Measurements from ENCODE around the gene GLIPR1. TPM values are rescaled to one million over a fixed set of nuclear protein-coding genes. Genes with fewer than 3 reads are reported as not detected.
"Not testable (repeated sequence)": the region's sequence is repeated elsewhere in the genome, so short reads cannot be mapped to it uniquely, and the experiment has no call there.

GLIPR1 gene
- total RNA-seq, 1 donor from 2014 or later = 5.7 TPM

- no peak overlapping the region for H3K9ac ChIP-seq (ENCODE audit: low read depth in 1 of 3, low read length in 3 of 3)
- no peaks in the 10 kb centered on the region for H3K27me3 ChIP-seq (ENCODE audit: control insufficient read depth in 3 of 3, insufficient read depth in 3 of 3, low read length in 3 of 3)
- H3K36me3 ChIP-seq (ENCODE audit: control insufficient read depth in 3 of 3, insufficient read depth in 3 of 3, low read length in 3 of 3) = no peaks in the 10 kb centered on the region
- no peaks in the 10 kb centered on the region for H3K9me3 ChIP-seq (ENCODE audit: control insufficient read depth in 3 of 3, low read length in 3 of 3)
- no peak overlapping the region for H3K27ac ChIP-seq (ENCODE audit: low read depth, low read length)
- H3K4me1 ChIP-seq (ENCODE audit: control insufficient read depth in 3 of 3, insufficient read depth in 3 of 3, low read length in 3 of 3) = peaks cover 0 to 13% (median 3%) of the 10 kb centered on the region in 3 donors
- H3K4me3 ChIP-seq (ENCODE audit: low read length in 3 of 3) = no peak overlapping the region
Observed at GRCh38 chr12:75483431-75483830, 2.9 kb downstream of the GLIPR1 start.

GRCh38 chr12:75484450-75484849 is 3.9 kb downstream of the GLIPR1 start:
- not testable (repeated sequence) for H3K36me3 ChIP-seq (ENCODE audit: control insufficient read depth in 3 of 3, insufficient read depth in 3 of 3, low read length in 3 of 3); H3K4me3 ChIP-seq (ENCODE audit: low read length in 3 of 3); H3K9me3 ChIP-seq (ENCODE audit: control insufficient read depth in 3 of 3, low read length in 3 of 3); H3K9ac ChIP-seq (ENCODE audit: low read depth in 1 of 3, low read length in 3 of 3); H3K27ac ChIP-seq (ENCODE audit: low read depth, low read length); H3K27me3 ChIP-seq (ENCODE audit: control insufficient read depth in 3 of 3, insufficient read depth in 3 of 3, low read length in 3 of 3)
- peaks cover 0 to 13% (median 3%) of the 10 kb centered on the region in 3 donors for H3K4me1 ChIP-seq (ENCODE audit: control insufficient read depth in 3 of 3, insufficient read depth in 3 of 3, low read length in 3 of 3)

GRCh38 chr12:75487308-75487707 is 6.8 kb downstream of the GLIPR1 start:
- Histone ChIP-seq H3K36me3 (ENCODE audit: control insufficient read depth in 3 of 3, insufficient read depth in 3 of 3, low read length in 3 of 3) (no peaks in the 10 kb centered on the region), H3K4me3 (ENCODE audit: low read length in 3 of 3) (no peak overlapping the region), H3K27me3 (ENCODE audit: control insufficient read depth in 3 of 3, insufficient read depth in 3 of 3, low read length in 3 of 3) (no peaks in the 10 kb centered on the region), H3K9ac (ENCODE audit: low read depth in 1 of 3, low read length in 3 of 3) (no peak overlapping the region), H3K27ac (ENCODE audit: low read depth, low read length) (no peak overlapping the region), H3K4me1 (ENCODE audit: control insufficient read depth in 3 of 3, insufficient read depth in 3 of 3, low read length in 3 of 3) (peaks cover 0 to 4% (median 0%) of the 10 kb centered on the region in 3 donors), H3K9me3 (ENCODE audit: control insufficient read depth in 3 of 3, low read length in 3 of 3) (no peaks in the 10 kb centered on the region)

- Histone ChIP-seq H3K27me3 (ENCODE audit: control insufficient read depth in 3 of 3, insufficient read depth in 3 of 3, low read length in 3 of 3) (no peaks in the 10 kb centered on the region), H3K27ac (ENCODE audit: low read depth, low read length) (no peak overlapping the region), H3K9me3 (ENCODE audit: control insufficient read depth in 3 of 3, low read length in 3 of 3) (no peaks in the 10 kb centered on the region), H3K36me3 (ENCODE audit: control insufficient read depth in 3 of 3, insufficient read depth in 3 of 3, low read length in 3 of 3) (peaks cover 0 to 3% (median 0%) of the 10 kb centered on the region in 3 donors), H3K4me3 (ENCODE audit: low read length in 3 of 3) (no peak overlapping the region), H3K4me1 (ENCODE audit: control insufficient read depth in 3 of 3, insufficient read depth in 3 of 3, low read length in 3 of 3) (peaks cover 0 to 4% (median 0%) of the 10 kb centered on the region in 3 donors), H3K9ac (ENCODE audit: low read depth in 1 of 3, low read length in 3 of 3) (no peak overlapping the region)
Observed at GRCh38 chr12:75488553-75488952, 8.0 kb downstream of the GLIPR1 start.

GRCh38 chr12:75489187-75489586 is 8.6 kb downstream of the GLIPR1 start:
- no peak overlapping the region for H3K27ac ChIP-seq (ENCODE audit: low read depth, low read length)
- peaks cover 0 to 3% (median 0%) of the 10 kb centered on the region in 3 donors for H3K36me3 ChIP-seq (ENCODE audit: control insufficient read depth in 3 of 3, insufficient read depth in 3 of 3, low read length in 3 of 3)
- no peaks in the 10 kb centered on the region for H3K9me3 ChIP-seq (ENCODE audit: control insufficient read depth in 3 of 3, low read length in 3 of 3)
- no peak overlapping the region for H3K9ac ChIP-seq (ENCODE audit: low read depth in 1 of 3, low read length in 3 of 3)
- H3K4me1 ChIP-seq (ENCODE audit: control insufficient read depth in 3 of 3, insufficient read depth in 3 of 3, low read length in 3 of 3) = peaks cover 0 to 4% (median 0%) of the 10 kb centered on the region in 3 donors
- H3K27me3 ChIP-seq (ENCODE audit: control insufficient read depth in 3 of 3, insufficient read depth in 3 of 3, low read length in 3 of 3) = no peaks in the 10 kb centered on the region
- H3K4me3 ChIP-seq (ENCODE audit: low read length in 3 of 3) = no peak overlapping the region

GRCh38 chr12:75489613-75490210 is 9.2 kb downstream of the GLIPR1 start:
- Histone ChIP-seq H3K4me3 (ENCODE audit: low read length in 3 of 3) (no peak overlapping the region), H3K27ac (ENCODE audit: low read depth, low read length) (no peak overlapping the region), H3K9ac (ENCODE audit: low read depth in 1 of 3, low read length in 3 of 3) (no peak overlapping the region), H3K4me1 (ENCODE audit: control insufficient read depth in 3 of 3, insufficient read depth in 3 of 3, low read length in 3 of 3) (peaks cover 0 to 4% (median 0%) of the 10 kb centered on the region in 3 donors), H3K36me3 (ENCODE audit: control insufficient read depth in 3 of 3, insufficient read depth in 3 of 3, low read length in 3 of 3) (peaks cover 0 to 3% (median 0%) of the 10 kb centered on the region in 3 donors), H3K9me3 (ENCODE audit: control insufficient read depth in 3 of 3, low read length in 3 of 3) (no peaks in the 10 kb centered on the region), H3K27me3 (ENCODE audit: control insufficient read depth in 3 of 3, insufficient read depth in 3 of 3, low read length in 3 of 3) (no peaks in the 10 kb centered on the region)

- Histone ChIP-seq H3K27me3 (ENCODE audit: control insufficient read depth in 3 of 3, insufficient read depth in 3 of 3, low read length in 3 of 3) (no peaks in the 10 kb centered on the region), H3K36me3 (ENCODE audit: control insufficient read depth in 3 of 3, insufficient read depth in 3 of 3, low read length in 3 of 3) (peaks cover 0 to 11% (median under 1%) of the 10 kb centered on the region in 3 donors), H3K9me3 (ENCODE audit: control insufficient read depth in 3 of 3, low read length in 3 of 3) (no peaks in the 10 kb centered on the region), H3K9ac (ENCODE audit: low read depth in 1 of 3, low read length in 3 of 3) (no peak overlapping the region), H3K27ac (ENCODE audit: low read depth, low read length) (no peak overlapping the region), H3K4me3 (ENCODE audit: low read length in 3 of 3) (no peak overlapping the region), H3K4me1 (ENCODE audit: control insufficient read depth in 3 of 3, insufficient read depth in 3 of 3, low read length in 3 of 3) (peaks cover 0 to 4% (median 0%) of the 10 kb centered on the region in 3 donors)
Observed at GRCh38 chr12:75491169-75491568, 10.6 kb downstream of the GLIPR1 start.

GRCh38 chr12:75503459-75503858 is 22.9 kb downstream of the GLIPR1 start:
- Histone ChIP-seq H3K27me3 (ENCODE audit: control insufficient read depth in 3 of 3, insufficient read depth in 3 of 3, low read length in 3 of 3) (no peaks in the 10 kb centered on the region), H3K36me3 (ENCODE audit: control insufficient read depth in 3 of 3, insufficient read depth in 3 of 3, low read length in 3 of 3) (peaks cover 14 to 63% (median 44%) of the 10 kb centered on the region in 3 donors), H3K9ac (ENCODE audit: low read depth in 1 of 3, low read length in 3 of 3) (no peak overlapping the region), H3K4me1 (ENCODE audit: control insufficient read depth in 3 of 3, insufficient read depth in 3 of 3, low read length in 3 of 3) (no peaks in the 10 kb centered on the region), H3K4me3 (ENCODE audit: low read length in 3 of 3) (no peak overlapping the region), H3K27ac (ENCODE audit: low read depth, low read length) (no peak overlapping the region), H3K9me3 (ENCODE audit: control insufficient read depth in 3 of 3, low read length in 3 of 3) (no peaks in the 10 kb centered on the region)

GRCh38 chr12:75503866-75504265 is 23.3 kb downstream of the GLIPR1 start:
- Histone ChIP-seq H3K27me3 (ENCODE audit: control insufficient read depth in 3 of 3, insufficient read depth in 3 of 3, low read length in 3 of 3) (no peaks in the 10 kb centered on the region), H3K36me3 (ENCODE audit: control insufficient read depth in 3 of 3, insufficient read depth in 3 of 3, low read length in 3 of 3) (peaks cover 14 to 59% (median 40%) of the 10 kb centered on the region in 3 donors), H3K27ac (ENCODE audit: low read depth, low read length) (no peak overlapping the region), H3K4me1 (ENCODE audit: control insufficient read depth in 3 of 3, insufficient read depth in 3 of 3, low read length in 3 of 3) (no peaks in the 10 kb centered on the region), H3K9ac (ENCODE audit: low read depth in 1 of 3, low read length in 3 of 3) (no peak overlapping the region), H3K9me3 (ENCODE audit: control insufficient read depth in 3 of 3, low read length in 3 of 3) (no peaks in the 10 kb centered on the region), H3K4me3 (ENCODE audit: low read length in 3 of 3) (no peak overlapping the region)

GRCh38 chr12:75505706-75506312 is 25.3 kb downstream of the GLIPR1 start:
- no peaks in the 10 kb centered on the region for H3K9me3 ChIP-seq (ENCODE audit: control insufficient read depth in 3 of 3, low read length in 3 of 3)
- no peaks in the 10 kb centered on the region for H3K27me3 ChIP-seq (ENCODE audit: control insufficient read depth in 3 of 3, insufficient read depth in 3 of 3, low read length in 3 of 3)
- no peak overlapping the region for H3K27ac ChIP-seq (ENCODE audit: low read depth, low read length)
- H3K4me3 ChIP-seq (ENCODE audit: low read length in 3 of 3) = no peak overlapping the region
- H3K4me1 ChIP-seq (ENCODE audit: control insufficient read depth in 3 of 3, insufficient read depth in 3 of 3, low read length in 3 of 3) = peaks cover 9 to 10% (median 9%) of the 10 kb centered on the region in 3 donors
- H3K36me3 ChIP-seq (ENCODE audit: control insufficient read depth in 3 of 3, insufficient read depth in 3 of 3, low read length in 3 of 3) = peaks cover 10 to 45% (median 32%) of the 10 kb centered on the region in 3 donors
- H3K9ac ChIP-seq (ENCODE audit: low read depth in 1 of 3, low read length in 3 of 3) = no peak overlapping the region

Measured in skeletal muscle tissue (tissue), 4 donors.